Measurements from ENCODE around the gene FLAD1. TPM values are rescaled to one million over a fixed set of nuclear protein-coding genes. Genes with fewer than 3 reads are reported as not detected.

Gene FLAD1
- total RNA-seq, 1 experiment from 2014 or later: 97.0 TPM

DNA sequence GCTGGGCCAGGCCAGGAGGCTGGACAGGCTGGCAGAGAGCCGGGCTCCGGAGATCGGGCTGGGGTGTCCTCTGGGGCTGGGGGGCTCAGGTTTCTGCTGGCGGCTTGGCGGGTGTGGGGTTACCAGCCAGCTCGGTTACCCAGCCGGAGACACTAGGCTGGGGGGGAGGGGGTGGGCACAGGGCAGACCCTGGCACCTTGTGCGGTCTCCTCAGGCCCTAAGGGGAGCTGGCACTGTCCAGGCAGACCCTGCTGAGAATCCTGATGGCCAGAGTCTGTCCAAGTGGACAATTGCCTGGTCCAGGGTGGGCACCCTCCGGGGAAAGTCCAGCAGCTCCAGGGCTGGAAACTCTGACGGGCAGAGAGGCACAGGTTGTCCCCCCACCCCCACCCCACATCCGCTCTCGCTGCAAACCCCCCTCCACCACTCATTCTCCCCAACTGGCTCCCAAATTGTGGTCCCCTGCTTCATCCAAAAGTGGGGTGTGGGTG, 26.1 kb downstream of the FLAD1 start:
- no peak overlapping the region for H3K23ac ChIP-seq (ENCODE audit: insufficient read length, low read depth, low read length)
- H3K9me3 Mint-ChIP-seq: no peaks in the 10 kb centered on the region; a peak in 2 of 5 replicates
- H4K8ac ChIP-seq (replicated peaks; ENCODE audit: insufficient read length, low read depth, low read length): no peak overlapping the region
- H3K27ac Mint-ChIP-seq: peak overlapping the region in 1 of 3 experiments; percentile 7; a peak in 2 of 7 replicates
- peaks cover 50 to 69% of the 10 kb centered on the region in 2 experiments for H3K4me1 Mint-ChIP-seq
- no peak overlapping the region for H3T11ph ChIP-seq (ENCODE audit: low read length)
- no peaks in the 10 kb centered on the region for H3K27me3 Mint-ChIP-seq (ENCODE audit: low read depth)
- H4K91ac ChIP-seq (ENCODE audit: insufficient read length, low read depth, low read length): no peak overlapping the region
- H3K4ac ChIP-seq (ENCODE audit: low read depth, low read length): no peak overlapping the region
- no peak overlapping the region for H3K9ac ChIP-seq (ENCODE audit: extremely low read depth, insufficient read length, low read length)
- H2BK12ac ChIP-seq (ENCODE audit: insufficient read length, low read depth, low read length): no peak overlapping the region
- H2AFZ ChIP-seq (ENCODE audit: low read length): no peak overlapping the region
- H2BK5ac ChIP-seq (ENCODE audit: insufficient read length, low read length): no peak overlapping the region
- H4K20me1 ChIP-seq (ENCODE audit: control insufficient read depth, insufficient read depth, insufficient read length): no peaks in the 10 kb centered on the region
- H2BK15ac ChIP-seq (ENCODE audit: low read depth, low read length): no peak overlapping the region
- H2BK20ac ChIP-seq (ENCODE audit: low read depth, low read length, poor library complexity, severe bottlenecking): no peak overlapping the region
- no peak overlapping the region for H3K14ac ChIP-seq (ENCODE audit: insufficient read depth, low read length)
- H3K36me3 Mint-ChIP-seq (ENCODE audit: insufficient read depth in 1 of 3, low read depth in 3 of 3): peaks cover 4 to 12% (median 5%) of the 10 kb centered on the region in 3 experiments; a peak in 5 of 7 replicates
- TF ChIP-seq, protein P1, sequence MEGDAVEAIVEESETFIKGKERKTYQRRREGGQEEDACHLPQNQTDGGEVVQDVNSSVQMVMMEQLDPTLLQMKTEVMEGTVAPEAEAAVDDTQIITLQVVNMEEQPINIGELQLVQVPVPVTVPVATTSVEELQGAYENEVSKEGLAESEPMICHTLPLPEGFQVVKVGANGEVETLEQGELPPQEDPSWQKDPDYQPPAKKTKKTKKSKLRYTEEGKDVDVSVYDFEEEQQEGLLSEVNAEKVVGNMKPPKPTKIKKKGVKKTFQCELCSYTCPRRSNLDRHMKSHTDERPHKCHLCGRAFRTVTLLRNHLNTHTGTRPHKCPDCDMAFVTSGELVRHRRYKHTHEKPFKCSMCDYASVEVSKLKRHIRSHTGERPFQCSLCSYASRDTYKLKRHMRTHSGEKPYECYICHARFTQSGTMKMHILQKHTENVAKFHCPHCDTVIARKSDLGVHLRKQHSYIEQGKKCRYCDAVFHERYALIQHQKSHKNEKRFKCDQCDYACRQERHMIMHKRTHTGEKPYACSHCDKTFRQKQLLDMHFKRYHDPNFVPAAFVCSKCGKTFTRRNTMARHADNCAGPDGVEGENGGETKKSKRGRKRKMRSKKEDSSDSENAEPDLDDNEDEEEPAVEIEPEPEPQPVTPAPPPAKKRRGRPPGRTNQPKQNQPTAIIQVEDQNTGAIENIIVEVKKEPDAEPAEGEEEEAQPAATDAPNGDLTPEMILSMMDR (conservative IDR thresholded peaks at IDR 0.05): no peak
- no peaks in the 10 kb centered on the region for H3K27me3 ChIP-seq (ENCODE audit: insufficient read depth, low read length)
- no peak overlapping the region for H4K5ac ChIP-seq (ENCODE audit: insufficient read length, low read depth, low read length)
- DNase-seq: no peak
- no peak overlapping the region for H3K56ac ChIP-seq (ENCODE audit: insufficient read length, low read depth, low read length)
- WGBS (ENCODE audit: extremely low coverage, insufficient read length, low lambda C conversion rate): no CpG with 5 or more reads among the region's 12 CpGs
- no peaks in the 10 kb centered on the region; the same call in 1 of the 2 replicates for H3K79me2 ChIP-seq (ENCODE audit: insufficient read depth, low read length)
- H3K79me1 ChIP-seq (ENCODE audit: insufficient read depth, low read depth, low read length, poor library complexity, severe bottlenecking): no peaks in the 10 kb centered on the region
- H3K4me2 ChIP-seq (ENCODE audit: insufficient read depth, insufficient read length, low read length): no peak overlapping the region
- H3K4me3 Mint-ChIP-seq: peak overlapping the region in 1 of 2 experiments; percentile 51; a peak in 2 of 5 replicates
- no peak overlapping the region for H2AK5ac ChIP-seq (ENCODE audit: insufficient read length, low read length)
- peaks cover 8% of the 10 kb centered on the region; the same call in 1 of the 2 replicates for H3K4me1 ChIP-seq (ENCODE audit: insufficient read depth, low read length)
- H2BK120ac ChIP-seq (ENCODE audit: low read depth, low read length, poor library complexity, severe bottlenecking): no peak overlapping the region
- H3K23me2 ChIP-seq (ENCODE audit: insufficient read length, low read depth, low read length, poor library complexity, severe bottlenecking): peaks cover 2% of the 10 kb centered on the region
- H3K18ac ChIP-seq (ENCODE audit: insufficient read length, low read depth, low read length): no peak overlapping the region
- no peaks in the 10 kb centered on the region for H3K9me3 ChIP-seq (ENCODE audit: control insufficient read depth, low read depth, low read length)
- H3K27ac ChIP-seq (ENCODE audit: insufficient read length, low read depth, low read length): no peak overlapping the region

All from H9 (cell line).